8988T (cell line): Measurements from ENCODE around the gene SDC3.

Experiments used
- DNase-seq: peaks from one replicate; pipeline ENCODE4 v3.0.0; 2011

Gene SDC3

DNA sequence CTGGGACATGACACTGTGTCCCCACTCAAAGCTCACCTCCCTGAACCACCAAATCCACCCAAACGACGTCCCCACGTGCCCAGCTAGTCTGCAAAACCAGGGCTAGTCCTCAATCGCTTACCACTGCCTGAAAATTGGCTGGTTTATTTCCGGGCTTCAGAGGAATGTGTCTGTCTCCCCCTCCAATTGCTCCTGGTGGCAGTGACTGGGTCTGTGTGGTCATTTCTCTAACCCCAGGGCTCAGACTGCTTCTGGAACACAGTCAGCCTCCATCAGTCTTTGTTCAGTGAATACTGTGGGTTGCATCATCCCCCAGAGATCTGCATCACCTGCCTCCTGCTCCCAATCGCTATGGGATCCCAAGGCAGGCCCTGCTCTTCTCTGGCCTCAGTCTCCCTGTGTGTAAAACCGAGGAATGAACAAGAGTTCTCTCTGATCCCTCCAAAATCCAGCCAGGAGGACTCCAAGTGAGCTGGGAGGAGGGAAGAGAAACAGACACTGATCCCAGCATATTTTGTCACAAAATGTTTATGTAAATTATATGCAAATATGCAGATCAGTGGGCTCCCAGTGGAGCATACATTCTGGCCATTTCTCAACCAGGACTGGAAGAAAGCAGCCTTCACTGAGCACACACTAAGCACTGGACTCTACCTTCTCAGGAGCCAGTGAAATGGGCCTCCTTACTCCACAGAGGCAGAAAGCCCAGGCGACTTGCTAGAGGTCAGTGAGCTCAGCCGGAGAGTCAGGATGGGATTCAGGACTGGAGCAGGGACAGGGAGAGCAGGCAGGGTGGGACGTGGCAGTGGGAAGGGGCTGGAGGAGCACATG lies 20.9 kb downstream of the SDC3 start:
- no peak for DNase-seq

DNA sequence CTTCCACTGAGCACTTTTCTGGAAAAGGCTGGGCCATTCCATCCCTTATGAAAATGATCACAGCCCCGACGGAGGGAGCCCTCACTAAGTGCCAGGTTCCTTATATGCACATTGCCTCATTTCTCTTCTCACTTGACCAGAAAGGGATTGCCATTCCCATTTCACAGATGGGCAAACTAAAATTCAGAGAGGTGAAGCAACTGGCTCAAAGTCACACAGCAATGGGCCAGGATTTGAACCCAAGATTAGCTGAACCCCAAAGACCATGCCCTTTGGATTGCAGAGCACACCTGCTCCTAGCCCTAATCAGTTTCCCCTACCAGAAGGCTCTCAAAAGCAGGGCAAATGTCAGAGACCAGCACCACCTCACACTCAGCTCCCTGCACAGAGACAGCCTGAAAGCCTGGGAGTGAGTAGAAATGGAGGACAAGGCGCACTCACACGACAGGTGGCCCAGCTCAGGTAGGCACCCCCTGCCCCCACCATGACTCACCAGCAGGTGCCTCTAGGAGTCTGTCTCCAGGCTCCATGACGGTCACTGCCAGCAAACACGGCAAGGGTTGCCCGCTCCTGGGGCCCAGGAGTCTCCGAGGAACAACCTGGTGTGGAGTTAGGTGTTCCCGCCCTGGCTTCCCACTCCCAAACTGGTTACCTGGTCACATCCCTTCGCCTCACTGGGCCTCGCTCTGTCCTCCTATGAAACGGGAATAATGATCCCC lies 21.7 kb downstream of the SDC3 start:
- no peak for DNase-seq

DNA sequence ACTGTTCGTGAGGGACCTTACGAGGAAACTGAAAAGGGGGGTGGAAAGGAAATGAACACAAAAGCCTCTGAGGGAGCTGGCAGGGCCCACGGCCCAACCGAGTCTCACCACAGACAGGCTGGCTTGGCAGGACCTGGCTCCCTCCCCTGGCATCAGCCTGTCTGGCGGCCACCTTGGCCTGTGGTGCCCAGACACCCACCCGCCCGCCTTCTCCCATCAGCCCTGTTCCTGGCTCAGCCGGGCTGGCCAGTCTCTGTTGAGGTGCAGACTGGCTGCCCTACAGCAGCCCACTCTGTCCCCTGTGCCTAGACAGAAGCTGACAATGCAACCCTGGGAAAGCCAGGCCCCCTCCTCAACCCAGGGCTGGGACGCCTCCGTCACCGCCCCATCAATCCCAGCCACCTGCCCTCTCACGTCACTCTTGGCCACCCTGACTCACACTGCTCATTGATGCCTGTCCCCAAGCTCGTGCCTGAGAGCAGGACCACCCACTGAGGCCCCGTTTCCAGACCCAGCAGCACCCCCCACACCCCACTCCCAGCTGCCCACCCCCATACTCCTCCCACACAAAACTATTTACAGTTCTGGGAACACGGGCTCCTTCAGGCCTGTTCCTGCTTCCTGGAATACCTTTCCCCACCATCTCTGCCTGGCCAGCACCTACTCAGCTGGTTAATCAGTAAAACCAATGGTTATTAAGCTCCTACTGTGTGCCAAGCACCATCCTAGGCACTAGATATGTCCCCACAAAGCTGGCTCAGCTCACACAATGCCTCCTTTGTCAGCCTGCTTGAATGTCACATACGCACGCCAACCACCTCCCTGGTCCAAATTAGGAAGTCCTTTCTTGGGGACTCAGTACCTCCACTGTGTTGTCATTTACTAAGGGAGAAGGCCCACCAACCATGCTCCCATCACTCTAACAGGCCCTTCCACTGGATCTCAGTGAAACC lies 22.7 kb downstream of the SDC3 start:
- DNase-seq = no peak

DNA sequence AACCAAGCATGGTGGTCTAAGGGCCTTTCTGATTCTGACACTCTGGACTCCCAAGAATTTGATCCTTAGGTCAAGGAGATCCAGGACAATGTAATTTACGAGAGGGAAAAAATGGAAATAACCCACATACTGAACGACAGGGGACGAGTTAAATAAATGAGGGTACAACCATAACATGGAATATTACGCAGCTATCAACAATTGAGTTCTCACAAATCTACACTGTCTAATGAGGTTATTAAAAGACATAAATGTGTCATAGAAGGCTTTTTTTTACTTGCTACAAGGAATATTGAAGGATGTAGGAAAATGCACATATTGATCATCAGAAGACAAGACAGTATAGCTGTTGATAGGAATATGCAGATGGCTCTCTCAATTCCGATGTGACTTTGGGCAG lies 23.8 kb downstream of the SDC3 start:
- DNase-seq = no peak

DNA sequence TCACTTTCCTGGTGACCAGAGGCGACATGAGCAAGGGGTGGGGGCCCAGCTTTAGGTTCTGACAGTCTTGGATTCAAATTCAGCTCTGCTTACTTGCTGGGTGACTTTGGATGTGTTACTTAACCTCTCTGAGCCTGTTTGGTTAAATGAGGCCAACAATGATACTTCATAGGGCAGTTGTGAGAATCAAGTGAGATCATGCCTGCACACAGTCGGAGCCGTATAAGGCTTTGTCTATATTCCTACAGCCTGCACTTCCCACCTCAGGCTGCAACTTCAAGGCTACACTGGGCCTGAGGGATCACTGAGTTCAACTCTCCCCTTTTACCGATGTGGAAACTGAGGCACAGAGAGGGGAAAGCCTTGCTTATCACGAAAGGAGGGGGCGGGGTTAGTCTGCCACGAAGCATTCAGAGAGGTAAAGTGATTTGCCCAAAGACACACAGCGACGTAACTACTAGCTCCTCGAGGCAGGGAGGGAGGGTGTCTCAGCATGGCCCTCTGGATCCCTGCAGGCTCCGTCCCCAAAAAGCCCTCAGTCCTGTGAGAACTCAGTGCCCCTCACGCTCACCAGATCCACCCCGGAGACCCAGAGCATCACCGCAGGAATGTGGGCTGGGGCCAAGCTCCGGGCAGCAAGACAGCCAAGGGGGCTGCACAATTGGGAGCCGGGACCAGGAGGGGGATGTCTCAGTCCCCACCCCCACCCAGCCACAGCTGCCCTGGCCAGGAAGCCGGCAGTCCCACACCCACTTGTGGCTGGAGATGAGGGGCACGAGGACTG lies 25.0 kb downstream of the SDC3 start:
- no peak for DNase-seq

DNA sequence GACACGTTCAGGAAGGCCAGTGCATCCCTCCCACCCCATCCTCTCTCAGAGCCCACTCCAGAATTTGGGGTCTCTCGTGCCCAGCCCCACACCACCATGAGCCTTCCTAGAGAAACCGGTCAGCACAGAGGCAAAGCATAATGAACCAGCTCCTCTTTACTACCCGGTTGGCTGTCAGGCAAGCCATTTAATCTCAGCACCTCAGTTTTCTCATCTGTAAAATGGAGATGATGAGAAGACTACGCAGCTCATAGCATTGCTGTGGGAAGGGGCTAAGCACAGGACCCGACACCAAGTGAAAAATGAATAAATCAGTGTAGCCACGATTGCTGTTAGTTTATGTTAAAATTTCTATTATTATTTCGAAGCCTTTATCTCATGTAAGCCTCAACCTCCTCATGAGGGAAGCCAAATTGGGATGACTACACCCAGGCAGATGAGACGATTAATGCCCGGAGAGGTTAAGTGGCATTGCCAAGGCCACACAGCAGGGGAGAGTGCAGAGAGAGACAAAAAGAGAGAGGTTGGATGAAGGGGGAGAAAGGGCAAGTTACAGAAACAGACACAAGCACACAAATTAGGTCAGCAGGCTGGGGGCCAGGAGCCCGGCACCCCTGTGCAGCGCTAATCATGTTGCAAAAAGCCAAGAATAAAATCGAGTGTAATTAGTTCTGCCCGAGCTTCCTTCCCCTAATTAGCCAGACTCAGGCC lies 25.7 kb downstream of the SDC3 start:
- DNase-seq = no peak

DNA sequence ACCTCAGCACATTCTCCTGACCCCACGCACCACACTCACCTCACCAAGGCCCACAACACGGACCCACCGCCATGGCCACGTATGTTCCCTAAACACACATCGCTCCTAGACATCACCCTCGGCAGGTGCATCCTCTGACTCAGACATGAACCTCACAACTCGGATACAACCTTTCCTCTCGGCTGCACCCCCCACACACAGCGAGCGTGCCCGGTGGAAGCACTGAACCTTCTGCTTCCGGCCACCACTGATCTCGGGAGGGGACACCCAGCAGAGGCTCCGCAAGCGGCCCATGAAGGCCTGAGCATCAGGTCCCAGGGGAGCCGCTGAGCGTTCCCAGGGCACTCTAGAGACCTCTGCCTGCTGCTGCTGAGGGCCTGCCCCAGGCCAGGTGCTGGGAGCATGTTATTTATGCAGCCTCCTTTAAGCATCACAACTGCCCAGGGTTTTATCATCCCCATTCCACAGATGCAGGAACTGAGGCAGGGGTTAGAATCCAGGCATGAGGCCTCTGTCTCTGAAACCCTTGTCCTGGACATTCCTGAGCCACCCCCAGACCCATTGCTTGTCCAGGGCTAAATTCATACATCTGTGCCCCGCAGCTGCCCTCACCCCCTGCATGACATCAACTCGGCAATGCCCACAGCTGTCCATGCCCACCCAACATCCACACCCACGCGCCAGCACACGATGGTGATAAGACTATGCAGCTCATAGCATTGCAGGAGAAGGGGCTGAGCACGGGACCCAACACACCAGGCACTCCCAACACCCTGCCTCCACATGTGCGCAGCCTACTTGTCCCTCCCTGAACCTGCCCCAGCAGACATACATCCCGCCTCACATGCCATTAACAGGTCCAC lies 27.0 kb downstream of the SDC3 start:
- DNase-seq = no peak

DNA sequence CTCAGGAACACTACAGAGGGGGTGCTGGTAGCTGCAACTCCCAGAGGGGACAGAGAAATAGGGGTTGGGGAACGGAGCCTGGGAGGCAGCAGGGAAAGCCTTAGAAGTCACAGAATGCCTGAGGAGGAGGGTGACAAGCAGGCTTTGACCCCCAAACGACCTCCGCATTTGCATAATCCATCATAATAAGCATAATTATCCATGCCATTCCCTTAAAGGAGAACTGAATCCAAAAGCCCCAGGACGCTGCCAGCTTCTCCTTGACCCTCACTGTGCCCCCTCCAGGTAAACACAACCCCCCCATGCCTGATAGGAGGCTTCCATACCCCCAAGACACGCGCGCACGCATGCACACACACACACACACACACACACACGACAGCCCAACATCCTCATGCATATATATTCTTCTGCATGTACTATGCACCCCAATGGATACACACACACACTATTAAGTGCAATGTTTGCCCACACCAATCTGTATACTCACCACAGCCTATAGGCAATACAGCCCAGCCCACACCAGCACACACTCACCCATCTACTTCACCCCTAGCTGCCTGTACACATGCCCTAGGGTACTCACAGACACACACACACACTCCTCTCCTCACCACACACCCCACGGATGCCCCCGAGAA lies 27.8 kb downstream of the SDC3 start:
- no peak for DNase-seq

DNA sequence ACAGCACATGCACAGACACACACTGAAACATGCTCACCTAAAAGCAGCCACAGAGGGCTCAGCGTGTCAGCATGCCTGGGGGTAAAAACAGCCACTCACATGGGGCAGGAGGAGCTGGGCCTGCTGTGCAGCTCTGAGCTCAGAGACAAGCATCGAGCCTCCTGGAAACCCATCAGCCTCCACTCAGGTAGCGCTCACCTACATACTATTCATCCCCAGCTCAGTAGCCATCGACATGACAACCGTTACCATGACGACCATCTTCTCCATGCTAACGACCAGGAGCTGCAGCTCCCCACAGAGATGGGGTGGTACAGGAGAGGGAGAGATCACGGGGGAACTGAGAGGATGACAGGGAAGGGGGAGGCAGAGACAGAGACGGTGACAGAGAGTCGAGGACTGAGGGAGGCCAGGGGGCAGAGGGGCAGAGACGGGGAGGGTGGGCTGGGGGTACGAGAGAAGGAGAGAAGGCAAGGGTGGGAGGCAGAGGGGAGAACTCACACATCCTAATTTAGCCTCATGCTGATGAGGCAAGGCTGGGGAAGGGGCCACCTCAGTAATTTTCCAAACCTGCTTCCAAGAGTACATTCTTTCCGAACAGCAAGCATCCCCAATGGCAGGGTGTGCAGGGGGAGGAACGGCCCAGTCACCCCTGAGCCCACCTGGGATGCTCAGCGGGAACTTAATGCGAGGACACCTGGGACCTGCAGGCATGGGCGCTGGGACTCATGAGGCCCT lies 28.4 kb downstream of the SDC3 start:
- DNase-seq = no peak

DNA sequence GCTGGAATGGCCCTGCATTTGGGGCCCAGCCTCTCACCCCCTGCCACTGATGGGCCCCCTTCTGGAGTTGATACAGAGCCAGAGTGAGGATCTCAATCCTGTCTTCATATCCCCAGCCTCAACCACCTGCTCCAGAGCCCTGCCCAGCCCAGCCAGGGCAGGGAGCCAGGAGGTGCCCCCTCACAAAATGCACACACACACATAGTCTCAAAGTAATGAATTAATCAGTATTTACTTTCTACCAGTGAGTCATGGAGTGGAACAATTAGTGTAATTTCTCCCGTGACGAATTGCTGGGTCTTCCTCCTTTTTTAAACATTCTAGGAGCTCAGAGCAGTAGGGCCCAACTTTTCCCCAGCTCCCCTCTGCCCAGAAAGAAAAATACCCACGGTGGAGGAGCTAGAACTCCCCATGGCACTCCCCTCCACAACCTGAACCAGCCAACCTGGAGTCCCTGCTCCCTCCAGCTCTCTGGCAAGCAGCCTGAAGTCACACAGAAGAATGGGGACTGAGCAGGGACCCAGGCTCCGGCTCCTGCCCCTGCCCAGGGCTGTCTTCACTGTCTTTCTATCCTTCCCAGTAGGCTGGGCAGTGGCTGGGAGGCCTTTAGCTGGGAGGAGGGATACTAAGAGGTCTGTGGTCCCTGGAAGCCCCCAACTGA lies 29.3 kb downstream of the SDC3 start:
- DNase-seq = no peak

DNA sequence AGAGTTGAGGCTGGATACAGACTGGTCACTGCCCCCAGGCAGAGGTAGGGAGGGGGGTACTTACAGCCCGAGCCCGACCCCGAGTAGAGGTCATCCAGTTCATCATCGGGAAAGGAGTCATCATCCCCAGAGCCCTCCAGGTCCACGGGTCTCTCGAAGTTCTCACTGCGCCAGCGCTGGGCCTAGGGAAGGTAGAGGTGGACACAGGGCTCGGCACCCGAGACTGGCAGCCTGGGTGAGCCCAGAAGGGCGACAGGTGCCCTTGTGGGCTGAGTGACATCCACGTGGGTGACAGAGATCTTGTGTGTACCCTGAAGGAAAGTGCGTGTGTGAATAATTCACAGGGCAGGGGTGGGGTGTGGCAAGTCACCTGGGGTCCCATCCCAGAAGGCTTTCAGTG lies 30.0 kb downstream of the SDC3 start:
- no peak for DNase-seq

DNA sequence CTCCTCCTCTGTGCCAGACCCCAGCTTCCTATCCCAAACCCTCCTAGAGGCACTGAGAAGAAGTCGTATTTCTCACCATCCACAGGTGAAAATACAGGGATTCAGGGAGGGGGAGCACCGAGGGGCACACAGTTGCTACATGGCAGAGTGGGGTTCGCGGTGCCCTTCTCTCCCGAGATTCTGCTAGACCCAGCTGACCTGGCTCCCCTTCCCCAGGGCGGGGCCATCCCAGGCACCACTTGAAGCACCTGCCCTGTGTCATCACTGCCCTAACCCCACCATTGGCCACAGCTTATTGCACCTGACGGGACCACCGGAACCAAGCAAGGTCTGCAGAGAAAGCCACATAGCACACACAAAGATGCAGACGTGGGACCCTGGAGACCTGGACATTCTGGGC lies 30.5 kb downstream of the SDC3 start:
- DNase-seq = no peak

DNA sequence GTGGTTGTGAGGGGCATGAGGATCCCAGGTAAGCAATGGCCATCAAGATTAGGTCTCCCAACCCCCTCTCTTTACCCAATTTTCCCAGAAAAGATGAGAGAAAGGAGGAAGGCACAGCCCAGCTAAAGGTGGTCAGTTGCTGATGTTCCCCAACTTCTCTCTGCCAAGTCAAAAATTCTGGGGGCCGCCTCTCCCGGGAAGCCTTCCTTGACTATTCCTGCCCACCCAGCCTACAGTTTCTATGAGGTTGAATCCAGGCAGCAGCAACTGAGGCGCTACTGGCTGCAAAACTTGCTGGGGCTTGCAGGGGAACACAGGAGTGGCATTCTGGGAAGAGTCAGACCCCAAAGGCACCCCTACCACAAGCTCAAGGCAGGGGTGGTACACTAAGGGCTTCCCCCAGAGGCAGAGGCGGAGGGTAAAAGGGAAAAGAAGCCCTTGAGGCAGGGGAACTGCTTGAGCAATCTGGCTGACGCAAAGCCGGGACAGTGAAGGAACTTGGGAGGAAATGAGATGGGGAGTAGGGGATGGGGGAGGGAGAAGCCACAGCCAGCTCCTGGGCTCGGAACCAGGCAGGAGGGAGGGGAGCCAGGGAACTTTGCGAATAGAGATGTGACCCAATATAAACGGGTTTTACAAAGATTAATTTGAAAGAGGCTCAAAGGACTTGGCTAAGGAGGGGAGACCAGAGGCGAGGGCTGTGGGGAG lies 31.2 kb downstream of the SDC3 start:
- no peak for DNase-seq

DNA sequence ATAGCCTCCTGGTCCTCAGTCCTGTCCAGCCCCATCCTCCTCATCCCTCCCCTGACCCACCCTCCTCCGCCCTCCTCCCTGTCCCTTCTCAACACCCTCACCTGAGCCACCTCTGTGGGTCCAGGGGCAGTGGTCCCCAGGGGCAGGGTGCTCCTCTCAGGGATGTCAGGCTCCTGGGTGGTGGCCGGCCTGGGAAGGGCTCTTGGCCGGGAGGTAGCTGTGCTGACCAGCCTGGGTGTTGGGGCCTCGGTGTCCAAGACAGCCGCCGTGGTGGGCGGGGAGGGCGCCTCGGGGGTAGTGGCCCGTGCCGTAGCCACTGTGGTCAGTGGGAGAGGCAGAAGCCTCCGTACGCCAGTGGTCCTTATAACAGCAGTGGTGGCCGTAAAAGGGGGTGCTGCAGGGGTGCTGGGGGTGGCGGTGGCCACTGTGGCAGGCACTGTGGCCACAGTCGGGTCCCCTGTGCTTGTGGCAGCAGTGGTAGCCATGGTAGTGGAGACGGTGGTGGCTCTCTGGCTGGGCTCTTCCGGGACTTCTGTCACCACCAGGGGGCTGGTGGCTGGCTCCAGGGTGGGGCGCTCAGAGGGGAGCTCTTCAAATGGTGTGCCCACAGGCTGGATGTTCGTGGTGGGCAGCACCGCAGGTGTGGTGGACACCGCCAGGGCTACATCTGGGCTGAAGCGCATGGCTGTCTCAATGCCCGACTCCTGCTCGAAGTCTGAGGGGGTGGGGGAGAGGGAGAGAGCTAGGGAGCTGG lies 31.9 kb downstream of the SDC3 start:
- no peak for DNase-seq

DNA sequence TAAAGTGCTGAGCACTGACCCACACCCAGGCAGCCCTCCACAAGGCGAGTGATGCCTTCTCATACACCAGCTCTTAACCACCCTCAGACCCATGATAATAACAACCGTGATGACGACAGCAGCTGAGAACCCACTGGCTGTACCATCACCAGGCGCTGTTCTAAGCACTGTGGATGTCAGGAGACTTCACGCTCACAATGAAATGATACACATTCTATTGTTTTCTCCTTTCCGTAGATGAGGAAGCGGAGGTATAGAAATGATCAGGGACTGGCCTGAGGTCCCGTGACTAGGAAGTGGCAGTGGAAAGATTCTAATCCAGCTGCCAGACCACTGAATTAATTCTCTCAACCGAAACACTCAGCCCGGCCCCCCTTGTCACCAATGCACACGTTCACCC lies 32.6 kb downstream of the SDC3 start:
- DNase-seq = no peak

DNA sequence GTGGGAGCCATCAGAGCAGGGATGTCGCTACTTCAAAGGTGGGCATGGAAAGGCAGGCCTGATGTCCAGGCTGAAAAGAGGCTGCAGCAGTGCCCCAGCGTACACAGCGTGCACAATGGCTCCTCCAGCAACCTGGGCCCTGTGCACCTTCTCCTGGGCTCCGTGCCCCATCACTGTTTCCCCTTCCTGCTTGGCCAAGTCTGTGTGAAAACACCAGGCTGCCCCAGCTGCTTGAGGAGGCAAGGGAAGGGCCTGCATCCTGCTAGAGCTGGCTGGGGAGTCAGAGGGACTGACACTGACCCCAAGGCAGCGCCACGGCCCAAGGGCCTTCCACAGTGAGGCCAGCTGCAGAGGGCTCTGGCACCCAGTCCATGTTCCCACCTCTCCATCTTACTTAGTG lies 33.4 kb downstream of the SDC3 start:
- DNase-seq = no peak

DNA sequence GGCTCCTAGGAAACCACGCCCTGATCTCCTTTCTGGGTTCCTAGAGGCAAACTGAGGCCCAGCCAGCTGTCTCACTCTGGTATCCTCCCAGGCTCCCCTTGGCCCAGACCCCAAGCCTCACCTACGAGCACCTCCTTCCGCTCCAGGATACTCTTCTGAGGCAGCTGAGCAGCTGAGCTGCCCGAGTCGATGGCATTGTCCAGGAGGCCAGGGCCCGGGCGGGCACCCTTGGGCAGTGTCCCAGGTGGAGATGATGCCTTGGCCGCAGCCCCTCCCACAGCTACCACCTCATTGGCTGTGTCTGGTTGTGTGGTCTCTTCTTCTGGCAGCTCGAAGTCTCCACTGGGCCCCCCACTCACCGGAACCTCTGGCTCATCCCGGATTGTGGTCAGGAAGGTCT lies 34.4 kb downstream of the SDC3 start:
- DNase-seq = no peak

DNA sequence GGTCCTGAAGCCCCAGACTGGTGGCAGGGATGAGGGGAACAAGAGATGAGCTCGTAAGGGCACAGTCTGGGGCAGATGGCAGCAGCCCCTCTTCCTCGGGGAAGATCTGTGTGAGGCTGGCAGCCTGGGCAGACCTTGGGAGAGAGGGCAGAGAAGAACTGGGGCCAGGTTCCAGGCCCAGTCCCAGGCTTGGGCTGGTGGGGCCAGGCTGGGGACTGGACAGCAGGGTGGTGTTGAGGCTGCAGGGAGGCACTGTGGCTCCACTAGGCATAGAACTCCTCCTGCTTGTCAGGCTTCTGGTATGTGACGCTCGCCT lies 35.7 kb downstream of the SDC3 start:
- DNase-seq = no peak
